T-helper 17 cell (primary cell): ENCODE measurements around the gene SCUBE1. TPM values are rescaled to one million over a fixed set of nuclear protein-coding genes. Genes with fewer than 3 reads are reported as not detected.

Experiments used
- ATAC-seq: fragments of 150-1000 bp; cut with Tn5 transposase; 2 replicates; pipeline ENCODE4 v1.10.0; 2021; ENCODE audit warnings: mild to moderate bottlenecking, moderate library complexity
- DNase-seq, 3 donors: peaks; one replicate each; pipeline versions ENCODE4 v3.0.0 to v3.0.0-alpha.2; 2020 to 2021
- H3K9me3 ChIP-seq: one replicate; pipeline ENCODE4 v1.7.0; 2013; ENCODE audit warnings: low read length, mild to moderate bottlenecking; ENCODE audit not compliant: control insufficient read depth, poor library complexity, severe bottlenecking
- H3K27ac Mint-ChIP-seq: one replicate; pipeline ENCODE4 v1.8.0; 2022; ENCODE audit warnings: mild to moderate bottlenecking, moderate library complexity, mixed read lengths
- H3K27me3 Mint-ChIP-seq: one replicate; pipeline ENCODE4 v1.8.0; 2022; ENCODE audit warnings: mixed read lengths
- H3K36me3 Mint-ChIP-seq: one replicate; pipeline ENCODE4 v1.8.0; 2022; ENCODE audit warnings: low read depth, mixed read lengths
- H3K4me1 Mint-ChIP-seq: one replicate; pipeline ENCODE4 v1.8.0; 2022; ENCODE audit warnings: mild to moderate bottlenecking, mixed read lengths
- H3K4me3 Mint-ChIP-seq: one replicate; pipeline ENCODE4 v1.8.0; 2022; ENCODE audit warnings: mild to moderate bottlenecking, moderate library complexity, mixed read lengths
- total RNA-seq, 4 donors: library from RNA in 2 of 4; stranded (reverse) in 2 of 4; gene quantifications; one replicate each; pipeline ENCODE4 v1.2.3 and lab custom pipeline; 2022 to 2026

SCUBE1 gene
- total RNA-seq, 2 donors from 2014 or later = not detected

DNA sequence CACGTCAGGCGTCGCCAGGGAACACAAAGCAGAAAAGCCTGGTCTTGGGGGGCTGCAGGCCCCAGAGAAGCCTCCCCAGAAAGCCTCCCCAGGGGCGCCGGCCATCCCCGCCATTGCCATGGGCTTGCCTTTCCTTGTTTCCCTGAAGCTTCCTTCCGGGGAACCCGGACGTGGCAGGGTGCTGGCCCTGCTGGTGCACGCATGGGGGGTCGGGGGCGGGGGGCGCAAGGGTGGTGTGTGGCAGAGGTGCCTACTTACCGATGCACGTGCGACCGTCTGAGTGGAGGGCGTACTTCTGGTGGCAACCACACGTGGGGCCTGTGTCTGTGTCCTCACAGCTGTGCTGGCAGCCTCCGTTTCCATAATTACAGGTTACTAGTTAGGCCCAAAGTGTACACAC is 85.2 kb downstream of the SCUBE1 start:
- Mint-ChIP-seq H3K4me3 (no peak overlapping the region), H3K27ac (no peak overlapping the region), H3K4me1 (peaks cover 15% of the 10 kb centered on the region), H3K27me3 (peaks cover 15% of the 10 kb centered on the region), H3K36me3 (no peaks in the 10 kb centered on the region)
- no peak for ATAC-seq
- no peak for DNase-seq
- no peaks in the 10 kb centered on the region for H3K9me3 ChIP-seq

DNA sequence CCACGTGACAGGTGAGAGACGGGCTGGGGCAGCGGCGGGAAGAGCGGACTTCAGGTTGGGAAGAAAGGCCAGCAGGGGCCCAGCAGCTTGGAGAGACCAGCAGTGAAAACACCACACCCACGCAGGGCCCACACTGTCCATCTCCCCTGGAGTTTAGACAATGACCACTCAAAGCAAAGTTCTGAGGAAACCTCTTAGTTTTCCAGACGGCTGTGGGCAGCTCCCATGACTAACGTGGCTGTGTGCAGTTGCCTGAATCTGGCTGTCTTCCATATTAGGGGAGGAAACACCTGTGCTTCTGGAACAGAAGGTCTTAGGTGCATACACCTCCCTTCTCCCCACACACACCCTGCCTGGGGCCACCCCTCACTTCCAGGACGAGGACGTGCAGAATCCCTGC is 85.6 kb downstream of the SCUBE1 start:
- Mint-ChIP-seq H3K36me3 (no peaks in the 10 kb centered on the region), H3K27ac (no peak overlapping the region), H3K27me3 (peaks cover 15% of the 10 kb centered on the region), H3K4me3 (no peak overlapping the region), H3K4me1 (peaks cover 11% of the 10 kb centered on the region)
- ATAC-seq (no peak), DNase-seq (no peak)
- H3K9me3 ChIP-seq = no peaks in the 10 kb centered on the region

- H3K36me3 Mint-ChIP-seq = no peaks in the 10 kb centered on the region
- DNase-seq (no peak), ATAC-seq (no peak)
- no peak overlapping the region for H3K4me3 Mint-ChIP-seq
- no peak overlapping the region for H3K27ac Mint-ChIP-seq
- H3K9me3 ChIP-seq = no peaks in the 10 kb centered on the region
- H3K4me1 Mint-ChIP-seq = peaks cover 10% of the 10 kb centered on the region
- H3K27me3 Mint-ChIP-seq = peaks cover 15% of the 10 kb centered on the region
These were observed 86.1 kb downstream of the SCUBE1 start for GRCh38 chr22:43256976-43257545.

DNA sequence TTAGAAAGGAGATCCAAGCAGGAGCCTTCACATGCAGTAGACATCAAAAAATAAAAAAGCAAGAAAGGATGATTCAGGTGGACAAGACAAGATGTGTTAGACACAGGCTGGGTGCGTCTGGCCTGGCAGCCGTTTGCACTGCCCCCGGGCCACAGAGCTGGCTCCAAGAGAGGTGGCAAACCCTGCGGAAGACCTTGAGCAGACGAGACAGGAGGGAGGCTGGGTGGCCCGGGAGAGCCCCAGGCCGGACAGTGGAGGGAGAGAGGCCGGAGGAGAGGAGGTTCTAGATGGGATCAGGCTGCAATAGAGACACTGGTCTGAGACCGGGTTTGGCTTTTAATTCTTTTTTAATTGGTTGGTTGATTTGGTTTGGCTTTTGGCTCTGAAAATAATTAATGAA is 86.6 kb downstream of the SCUBE1 start:
- ATAC-seq = no peak
- Mint-ChIP-seq H3K27me3 (peaks cover 16% of the 10 kb centered on the region), H3K4me3 (no peak overlapping the region), H3K4me1 (peaks cover 10% of the 10 kb centered on the region), H3K36me3 (no peaks in the 10 kb centered on the region), H3K27ac (no peak overlapping the region)
- H3K9me3 ChIP-seq = no peaks in the 10 kb centered on the region
- no peak for DNase-seq

GRCh38 chr22:43255299-43255698 is 87.9 kb downstream of the SCUBE1 start:
- Mint-ChIP-seq H3K4me1 (peaks cover 10% of the 10 kb centered on the region), H3K4me3 (no peak overlapping the region), H3K36me3 (no peaks in the 10 kb centered on the region), H3K27ac (no peak overlapping the region), H3K27me3 (peaks cover 26% of the 10 kb centered on the region)
- no peak for DNase-seq
- ATAC-seq = no peak
- H3K9me3 ChIP-seq = no peaks in the 10 kb centered on the region

GRCh38 chr22:43253839-43254238 is 89.3 kb downstream of the SCUBE1 start:
- ATAC-seq (no peak), DNase-seq (no peak)
- H3K27ac Mint-ChIP-seq = no peak overlapping the region
- no peak overlapping the region for H3K4me3 Mint-ChIP-seq
- no peaks in the 10 kb centered on the region for H3K36me3 Mint-ChIP-seq
- peaks cover 26% of the 10 kb centered on the region for H3K27me3 Mint-ChIP-seq
- peaks cover 10% of the 10 kb centered on the region for H3K4me1 Mint-ChIP-seq
- H3K9me3 ChIP-seq = no peaks in the 10 kb centered on the region

DNA sequence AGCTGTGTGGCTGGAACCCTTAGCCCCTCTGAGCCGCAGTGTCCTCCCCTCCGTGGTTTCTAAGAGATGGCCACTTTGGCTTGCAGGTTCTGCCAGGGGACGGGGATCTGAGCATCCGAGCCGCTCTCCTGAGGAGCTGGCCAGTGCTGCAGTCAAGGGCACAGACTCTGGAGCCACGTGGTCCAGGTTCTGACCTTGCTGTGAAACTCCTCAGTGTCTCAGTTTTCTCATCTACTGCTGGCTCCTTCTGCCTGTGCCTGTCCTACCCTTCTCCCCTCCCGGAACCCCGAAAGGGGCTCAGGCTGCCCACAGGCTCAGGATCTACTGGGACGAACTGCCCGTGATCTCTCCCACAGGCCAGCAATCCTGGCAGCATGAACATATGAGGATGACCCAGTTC is 90.9 kb downstream of the SCUBE1 start:
- Mint-ChIP-seq H3K27me3 (peaks cover 26% of the 10 kb centered on the region), H3K27ac (no peak overlapping the region), H3K4me3 (no peak overlapping the region), H3K4me1 (peaks cover 14% of the 10 kb centered on the region), H3K36me3 (no peaks in the 10 kb centered on the region)
- DNase-seq = no peak
- no peaks in the 10 kb centered on the region for H3K9me3 ChIP-seq
- ATAC-seq = no peak

DNA sequence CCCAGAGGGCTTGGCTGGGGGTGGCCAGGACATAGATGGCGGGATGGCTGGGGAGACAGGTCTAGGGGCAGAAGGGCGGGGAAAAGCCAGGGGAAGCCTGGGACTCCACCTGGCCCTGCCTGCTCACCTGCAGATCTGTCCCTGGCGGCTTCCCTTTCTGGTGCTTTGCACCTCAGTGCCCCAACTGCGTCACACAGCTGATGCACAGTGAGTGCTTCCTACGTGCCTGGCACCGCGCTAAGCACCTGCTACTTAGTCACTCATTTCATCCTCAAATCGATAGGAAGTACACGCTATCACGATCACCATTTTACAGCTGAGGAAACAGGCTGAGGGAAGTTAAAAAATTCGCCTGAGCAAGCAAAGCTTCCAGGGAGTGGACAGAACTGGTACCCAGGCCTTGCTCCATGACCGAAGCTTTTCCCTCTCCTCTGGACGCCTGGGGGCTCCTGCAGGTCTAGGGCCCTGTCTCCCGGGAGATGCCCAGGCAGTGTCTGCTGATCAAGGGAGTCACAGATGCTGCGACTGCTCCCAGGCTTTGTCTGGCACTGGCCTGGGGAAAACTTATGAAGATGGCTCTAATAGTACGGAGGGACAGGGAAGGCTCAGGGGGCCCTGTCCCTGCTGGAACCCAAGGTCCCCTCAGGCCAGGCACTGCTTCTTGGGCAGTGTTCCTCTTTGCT is 93.2 kb downstream of the SCUBE1 start:
- Mint-ChIP-seq H3K27me3 (peaks cover 11% of the 10 kb centered on the region), H3K4me3 (no peak overlapping the region), H3K27ac (no peak overlapping the region), H3K36me3 (no peaks in the 10 kb centered on the region), H3K4me1 (peaks cover 3% of the 10 kb centered on the region)
- no peaks in the 10 kb centered on the region for H3K9me3 ChIP-seq
- DNase-seq (no peak), ATAC-seq (no peak)

- Mint-ChIP-seq H3K4me1 (peaks cover 3% of the 10 kb centered on the region), H3K36me3 (no peaks in the 10 kb centered on the region), H3K27me3 (peaks cover 11% of the 10 kb centered on the region), H3K27ac (no peak overlapping the region), H3K4me3 (no peak overlapping the region)
- no peak for ATAC-seq
- no peak for DNase-seq
- no peaks in the 10 kb centered on the region for H3K9me3 ChIP-seq
These were observed 95.5 kb downstream of the SCUBE1 start for GRCh38 chr22:43247546-43248260.

GRCh38 chr22:43246188-43246587 is 97.0 kb downstream of the SCUBE1 start:
- no peaks in the 10 kb centered on the region for H3K9me3 ChIP-seq
- ATAC-seq (no peak), DNase-seq (no peak)
- Mint-ChIP-seq H3K36me3 (no peaks in the 10 kb centered on the region), H3K27ac (no peak overlapping the region), H3K27me3 (peaks cover 6% of the 10 kb centered on the region), H3K4me1 (peaks cover 3% of the 10 kb centered on the region), H3K4me3 (no peak overlapping the region)

- no peaks in the 10 kb centered on the region for H3K9me3 ChIP-seq
- Mint-ChIP-seq H3K27ac (no peak overlapping the region), H3K36me3 (no peaks in the 10 kb centered on the region), H3K4me1 (peaks cover 3% of the 10 kb centered on the region), H3K27me3 (peaks cover 2% of the 10 kb centered on the region), H3K4me3 (no peak overlapping the region)
- no peak for ATAC-seq
- DNase-seq = no peak
These were observed 97.5 kb downstream of the SCUBE1 start for GRCh38 chr22:43245717-43246116.

- no peak for DNase-seq
- Mint-ChIP-seq H3K27ac (no peak overlapping the region), H3K4me3 (no peak overlapping the region), H3K27me3 (no peaks in the 10 kb centered on the region), H3K4me1 (peaks cover 3% of the 10 kb centered on the region), H3K36me3 (no peaks in the 10 kb centered on the region)
- ATAC-seq = no peak
- H3K9me3 ChIP-seq = no peaks in the 10 kb centered on the region
These were observed 98.2 kb downstream of the SCUBE1 start for GRCh38 chr22:43244803-43245527.

GRCh38 chr22:43244402-43244801 is 98.8 kb downstream of the SCUBE1 start:
- H3K36me3 Mint-ChIP-seq = no peaks in the 10 kb centered on the region
- H3K9me3 ChIP-seq = no peaks in the 10 kb centered on the region
- H3K4me1 Mint-ChIP-seq = peaks cover 3% of the 10 kb centered on the region
- DNase-seq (no peak), ATAC-seq (no peak)
- H3K4me3 Mint-ChIP-seq = no peak overlapping the region
- no peak overlapping the region for H3K27ac Mint-ChIP-seq
- H3K27me3 Mint-ChIP-seq = no peaks in the 10 kb centered on the region
